Fibroblast of upper back skin (primary cell): ENCODE results near the gene FANCC.

Experiments
- DNase-seq: peaks from one replicate; pipeline ENCODE4 v3.0.0-alpha.2; 2013

Gene FANCC

DNA sequence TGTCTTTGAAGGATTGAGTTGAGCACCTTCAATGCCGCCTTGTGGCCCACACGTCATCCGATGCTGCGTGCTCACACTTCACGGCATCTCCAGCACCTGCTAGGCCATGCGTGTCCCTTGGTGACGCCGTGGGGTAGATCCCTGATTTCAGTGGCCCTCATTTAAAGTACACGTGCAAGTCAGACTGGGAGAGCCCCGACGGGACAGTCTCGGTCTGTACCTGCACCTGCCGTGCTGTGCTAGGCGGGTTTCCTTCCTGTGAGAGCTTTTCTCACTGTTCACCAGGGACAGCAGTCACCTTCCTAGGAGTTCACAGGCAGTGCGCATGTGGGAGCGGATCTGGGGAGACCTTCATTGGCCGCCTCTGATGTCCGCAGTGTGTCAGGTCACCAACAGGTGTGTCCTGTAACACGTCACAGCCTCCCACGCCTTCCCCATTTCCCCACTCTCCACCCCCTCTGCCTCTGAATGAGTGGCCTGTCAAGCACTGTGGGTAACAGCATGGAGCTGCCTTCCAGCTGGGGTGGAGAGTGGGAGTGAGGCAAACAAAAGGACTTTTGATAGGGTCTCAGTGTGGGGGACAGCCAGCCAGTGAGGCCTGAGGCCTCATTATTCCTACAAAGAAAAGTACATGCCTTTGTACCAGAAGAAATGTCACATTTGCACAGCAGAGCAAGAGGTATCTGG lies 236.4 kb downstream of the FANCC start:
- DNase-seq = no peak

DNA sequence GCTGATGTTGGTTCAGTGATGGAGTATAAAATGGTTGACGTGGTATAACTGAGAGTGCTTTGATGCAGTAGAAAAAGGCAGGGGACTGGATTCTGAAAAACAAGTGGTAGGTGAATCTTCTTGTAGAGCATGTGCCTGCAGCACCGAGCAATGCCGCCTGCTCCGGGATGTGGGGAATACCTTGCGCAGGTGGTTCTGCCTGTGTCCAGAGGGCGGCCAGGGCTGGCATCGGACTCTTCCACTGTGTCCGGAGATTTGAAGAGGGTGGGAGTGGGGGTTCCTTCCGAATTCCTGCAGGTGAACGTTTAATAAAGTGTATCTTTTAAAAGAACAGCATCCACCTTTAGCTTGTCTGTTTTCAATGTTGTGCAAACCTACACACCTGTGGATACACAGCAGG lies 238.0 kb downstream of the FANCC start:
- DNase-seq = no peak

GRCh38 chr9:95078939-95079338 lies 238.6 kb downstream of the FANCC start:
- DNase-seq = no peak

GRCh38 chr9:95078511-95078910 lies 239.0 kb downstream of the FANCC start:
- DNase-seq = no peak

- DNase-seq = no peak
Measured at GRCh38 chr9:95077766-95078370, 239.6 kb downstream of the FANCC start.

DNA sequence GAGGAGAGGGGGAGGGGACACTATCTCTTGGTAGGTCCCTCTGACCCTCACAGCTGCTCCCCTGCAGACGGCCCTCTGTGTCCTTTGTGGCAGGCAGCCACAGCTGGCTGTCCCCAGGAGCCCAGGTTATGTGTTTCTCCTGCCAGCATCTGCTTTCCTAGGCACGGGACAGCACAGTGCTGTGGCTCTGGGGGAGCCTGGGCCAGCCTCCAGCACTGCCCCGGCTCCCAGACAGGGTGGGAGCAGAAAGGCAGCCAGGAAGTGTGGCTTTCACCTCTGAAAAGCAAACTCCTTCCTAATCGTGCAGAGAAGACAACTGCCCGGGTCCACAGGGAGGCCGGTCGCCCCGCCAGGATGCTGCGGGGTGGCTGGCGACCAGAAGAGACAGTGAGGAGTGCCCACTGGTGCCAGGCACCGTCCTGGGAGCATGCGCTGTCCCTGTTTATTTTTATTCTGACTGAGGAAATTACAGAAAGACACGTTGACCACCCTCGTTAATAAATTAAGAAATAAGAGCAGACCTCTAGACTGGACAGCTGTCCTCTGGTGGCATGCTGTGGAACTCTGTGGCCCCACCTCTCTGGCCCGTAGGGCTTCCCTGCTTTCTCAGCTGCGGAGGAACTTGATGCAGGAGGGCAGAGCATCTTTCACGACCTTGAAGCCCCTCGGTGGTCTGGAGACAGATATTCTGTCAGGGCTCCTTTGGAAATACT lies 240.3 kb downstream of the FANCC start:
- no peak for DNase-seq

- no peak for DNase-seq
Measured at GRCh38 chr9:95076696-95077052, 240.8 kb downstream of the FANCC start.

DNA sequence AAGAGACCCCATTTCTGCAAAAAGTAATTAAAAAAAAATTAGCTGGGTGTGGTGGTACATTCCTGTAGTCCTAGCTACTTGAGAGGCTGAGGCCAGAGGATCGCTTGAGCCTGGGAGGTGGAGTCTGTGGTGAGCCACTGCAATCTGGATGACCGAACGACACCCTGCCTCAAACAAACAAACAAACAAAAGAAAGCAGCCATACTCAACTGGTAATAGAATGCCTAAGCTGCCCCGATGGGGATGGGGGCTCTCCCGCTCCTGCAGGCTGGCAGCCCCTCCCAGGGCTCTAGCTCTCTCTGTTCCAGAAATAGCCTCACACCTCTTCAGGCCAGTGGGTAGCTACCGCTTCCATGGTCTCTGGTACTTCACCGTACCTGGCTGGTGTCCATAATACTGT lies 241.8 kb downstream of the FANCC start:
- DNase-seq = no peak

GRCh38 chr9:95074632-95075031 lies 242.9 kb downstream of the FANCC start:
- DNase-seq = no peak

GRCh38 chr9:95073918-95074317 lies 243.6 kb downstream of the FANCC start:
- no peak for DNase-seq

GRCh38 chr9:95073042-95073607 lies 244.4 kb downstream of the FANCC start:
- no peak for DNase-seq

DNA sequence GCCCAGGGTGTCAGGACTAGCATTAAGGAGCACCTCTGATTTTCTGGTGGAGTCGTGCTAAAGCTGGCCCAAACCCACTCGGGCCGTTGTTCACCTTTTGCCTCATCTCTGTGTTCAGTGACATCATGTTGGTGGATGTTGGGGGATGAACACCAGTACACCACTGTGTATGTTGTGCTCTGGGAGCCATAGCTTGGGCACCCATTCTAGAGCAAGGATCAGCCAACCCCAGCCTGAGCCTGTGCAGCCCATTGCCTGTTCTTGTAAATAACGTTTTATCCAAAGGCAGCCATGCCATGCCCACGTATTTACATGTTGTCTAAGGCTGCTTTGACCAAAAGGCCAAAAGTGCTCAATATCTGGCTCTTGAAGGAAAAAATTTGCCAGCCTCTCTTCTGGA lies 245.6 kb downstream of the FANCC start:
- no peak for DNase-seq

- DNase-seq = no peak
Measured at GRCh38 chr9:95071450-95071849, 246.1 kb downstream of the FANCC start.

GRCh38 chr9:95070549-95071021 lies 246.9 kb downstream of the FANCC start:
- DNase-seq = no peak

DNA sequence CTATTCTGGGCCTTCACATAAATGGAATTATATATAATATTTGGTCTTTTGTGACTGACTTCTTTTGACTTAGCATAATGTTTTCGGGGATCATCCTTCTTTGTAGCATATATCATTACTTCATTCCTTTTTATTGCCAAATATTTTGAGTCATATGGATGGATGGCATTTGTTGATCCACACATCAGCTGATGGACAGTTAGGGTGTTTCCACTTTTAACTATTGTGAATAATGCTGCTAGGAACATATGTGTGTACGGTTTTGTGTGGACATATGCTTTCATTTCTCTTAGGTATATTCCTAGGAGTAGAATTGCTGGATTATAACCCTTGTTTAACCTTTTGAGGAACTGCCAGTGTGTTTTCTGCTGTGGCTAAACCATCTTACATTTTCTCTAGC lies 249.6 kb downstream of the FANCC start:
- no peak for DNase-seq

- DNase-seq = no peak
Measured at GRCh38 chr9:95067057-95067456, 250.5 kb downstream of the FANCC start.

DNA sequence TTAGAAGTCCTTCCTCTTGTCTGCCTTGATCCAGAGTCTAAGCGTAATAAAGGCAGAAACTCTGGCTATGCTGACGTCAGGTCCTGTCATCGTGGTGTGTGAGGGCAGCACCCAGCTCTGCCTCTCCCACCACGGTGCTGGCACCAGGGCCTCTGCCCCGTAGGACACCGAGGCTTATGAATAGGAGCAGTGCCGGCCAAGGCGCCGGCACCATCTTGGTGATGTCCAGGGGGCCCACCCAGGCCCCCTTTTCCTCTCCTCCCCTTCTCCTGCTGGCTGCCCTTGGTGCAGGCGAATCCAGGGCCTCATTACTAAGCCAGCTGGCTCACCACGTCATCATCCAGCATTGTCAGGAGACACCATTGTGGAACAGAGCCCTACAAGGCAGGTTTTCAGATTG lies 252.3 kb downstream of the FANCC start:
- no peak for DNase-seq

DNA sequence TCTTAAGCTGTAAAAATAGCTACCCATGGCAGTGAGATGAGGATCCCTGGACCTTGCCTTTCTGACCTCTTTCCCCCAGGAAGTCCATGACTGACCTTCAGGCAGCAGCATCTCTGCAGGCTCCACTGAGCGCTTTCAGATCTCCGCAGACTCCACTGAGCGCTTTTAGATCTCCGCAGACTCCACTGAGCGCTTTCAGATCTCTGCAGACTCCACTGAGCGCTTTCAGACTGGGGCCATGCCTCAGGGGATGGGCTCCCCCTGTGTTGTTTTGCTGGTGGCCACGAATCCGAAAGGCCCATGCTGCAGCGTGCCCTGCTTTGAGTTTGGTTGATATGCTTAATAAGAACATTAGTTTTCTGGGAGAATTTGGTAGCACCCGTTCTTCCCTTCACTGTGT lies 254.2 kb downstream of the FANCC start:
- no peak for DNase-seq

DNA sequence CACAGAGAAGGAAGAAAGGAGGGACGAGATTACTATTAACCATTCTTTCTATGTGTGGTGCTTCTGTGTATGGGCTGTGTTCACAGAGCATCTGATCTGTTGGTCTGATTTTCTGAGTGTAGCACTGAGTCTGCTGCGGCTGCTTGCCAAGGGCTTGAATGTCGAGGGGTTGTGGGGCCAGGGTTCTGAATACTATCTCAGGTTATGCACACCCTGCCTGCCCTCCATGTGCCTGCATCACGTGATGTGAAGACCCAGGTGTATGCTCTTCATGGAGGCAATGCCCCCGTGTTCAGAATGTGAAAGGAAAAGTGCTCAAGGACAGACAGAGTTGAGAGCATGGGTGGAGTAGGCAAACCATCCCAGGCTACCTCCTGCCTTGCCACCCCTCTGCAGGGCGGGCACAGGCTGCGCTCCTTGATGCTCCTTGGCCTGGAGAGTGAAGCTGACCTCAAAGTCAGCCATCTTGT lies 254.9 kb downstream of the FANCC start:
- no peak for DNase-seq

GRCh38 chr9:95061916-95062595 lies 255.5 kb downstream of the FANCC start:
- no peak for DNase-seq

- no peak for DNase-seq
Measured at GRCh38 chr9:95060916-95061315, 256.6 kb downstream of the FANCC start.

DNA sequence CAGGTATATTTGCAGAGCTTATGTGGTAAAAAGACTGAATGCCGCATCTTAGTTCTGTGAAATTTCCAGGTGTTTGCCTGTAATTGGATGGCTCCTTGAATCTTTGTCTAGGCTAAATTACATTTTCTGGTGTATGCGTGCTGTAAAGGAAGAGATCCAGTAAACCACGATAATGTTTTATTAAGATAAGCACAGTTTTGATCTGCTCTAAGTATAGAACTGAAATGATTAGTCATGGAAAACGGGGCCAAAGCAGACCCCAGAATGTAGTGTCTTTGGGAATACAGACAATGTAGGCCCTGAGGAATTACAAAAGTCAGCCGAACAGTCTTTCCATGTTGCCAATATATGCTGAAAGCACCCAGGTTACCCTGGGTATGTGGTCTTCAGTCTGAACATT lies 257.3 kb downstream of the FANCC start:
- no peak for DNase-seq

- DNase-seq = no peak
Measured at GRCh38 chr9:95058795-95059386, 258.6 kb downstream of the FANCC start.
